Endothelial cell of umbilical vein (primary cell): ENCODE data around the gene EPS8L2. TPM values are rescaled to one million over a fixed set of nuclear protein-coding genes. Genes with fewer than 3 reads are reported as not detected.

ENCODE experiments used
- BruUV-seq: library from RNA; stranded (reverse); fragments of 400-500 nt; replicated peaks from 2 replicates; lab custom pipeline; 2021; lab: Mats Ljungman, UMichigan
- CTCF ChIA-PET: fragments of 300-600, 350-600 bp; sonication (Branson Sonifier 250); formaldehyde crosslinking; loops from one replicate; lab custom pipeline; 2021; ENCODE audit warnings: antibody characterized with exemption, inconsistent platforms; lab: Charles Lee
- POLR2A ChIA-PET: fragments of 300-600, 350-600 bp; sonication (Branson Sonifier 250); formaldehyde crosslinking; loops from one replicate; lab custom pipeline; 2021; ENCODE audit warnings: antibody characterized with exemption, inconsistent platforms; lab: Charles Lee
- DNase-seq: peaks from one replicate; pipeline ENCODE4 v3.0.0-alpha.2; 2011; ENCODE audit warnings: low read depth, low spot score
- FAIRE-seq: peaks from 2 replicates; lab custom pipeline; 2011; peaks lifted over from hg19 to GRCh38; lab: Jason Lieb, UNC
- H2AFZ ChIP-seq: 2 replicates; pipeline ENCODE4 v1.6.0; 2012; ENCODE audit warnings: low read depth, low read length, control low read depth, inconsistent platforms
- H3K27ac ChIP-seq: 2 replicates; pipeline ENCODE4 v1.5.1; 2011; ENCODE audit warnings: low read depth, mild to moderate bottlenecking, control low read depth, low read length, moderate library complexity; ENCODE audit not compliant: insufficient read depth
- H3K27me3 ChIP-seq, 2 experiments: 2 replicates each; pipeline versions ENCODE4 v1.6.0 to v1.6.1; 2011; ENCODE audit warnings: low read length in 2 of 2, mixed read lengths in 1 of 2; ENCODE audit not compliant: control insufficient read depth in 2 of 2, insufficient read depth in 2 of 2
- H3K36me3 ChIP-seq, 2 experiments: 2 replicates in 1 of 2; 3 replicates in 1 of 2; pipeline ENCODE4 v1.5.1; 2011; ENCODE audit warnings: low read length in 2 of 2, mild to moderate bottlenecking in 1 of 2, moderate library complexity in 1 of 2; ENCODE audit not compliant: control insufficient read depth in 2 of 2, insufficient read depth in 2 of 2; ENCODE audit errors: extremely low read depth in 1 of 2
- H3K4me1 ChIP-seq: 3 replicates; pipeline ENCODE4 v1.5.1; 2011; ENCODE audit warnings: mild to moderate bottlenecking, low read length; ENCODE audit not compliant: control insufficient read depth, insufficient read depth; ENCODE audit errors: extremely low read depth
- H3K4me2 ChIP-seq: 2 replicates; pipeline ENCODE4 v1.6.1; 2011; ENCODE audit warnings: low read length, control low read depth, mixed read lengths; ENCODE audit not compliant: insufficient read depth
- H3K4me3 ChIP-seq, 3 experiments: fragments of 200-600 bp in 1 of 3; sonication (generic), shearing (Covaris generic) in 1 of 3; replicated peaks in 1 of 3; 2 replicates each; pipeline ENCODE4 v1.5.1; 2011 to 2016; ENCODE audit warnings: control low read depth in 3 of 3, low read length in 3 of 3, mild to moderate bottlenecking in 2 of 3, inconsistent platforms in 1 of 3, low read depth in 1 of 3, moderate library complexity in 1 of 3; ENCODE audit not compliant: insufficient read depth in 1 of 3
- H3K79me2 ChIP-seq: 2 replicates; pipeline ENCODE4 v1.6.0; 2012; ENCODE audit warnings: low read length, inconsistent platforms; ENCODE audit not compliant: control insufficient read depth, insufficient read depth
- H3K9ac ChIP-seq: replicated peaks from 2 replicates; pipeline ENCODE3; 2011; ENCODE audit warnings: low read length, control low read depth; ENCODE audit not compliant: insufficient read depth; ENCODE audit errors: extremely low read depth
- H3K9me1 ChIP-seq: replicated peaks from 3 replicates; pipeline ENCODE4 v1.6.0; 2011; ENCODE audit warnings: mild to moderate bottlenecking, low read length; ENCODE audit not compliant: control insufficient read depth, insufficient read depth; ENCODE audit errors: extremely low read depth
- H3K9me3 ChIP-seq: replicated peaks from 2 replicates; pipeline ENCODE4 v1.5.1; 2012; ENCODE audit warnings: low read length, inconsistent platforms; ENCODE audit not compliant: control insufficient read depth, insufficient read depth
- H4K20me1 ChIP-seq: replicated peaks from 2 replicates; pipeline ENCODE3; 2011; ENCODE audit warnings: mild to moderate bottlenecking, low read length; ENCODE audit not compliant: control insufficient read depth, insufficient read depth; ENCODE audit errors: extremely low read depth
- CTCF ChIP-seq, 2 donors: IDR thresholded peaks; 1 replicate in 1 of 2; 2 replicates in 1 of 2; pipeline ENCODE4 v1.5.1; 2011; ENCODE audit warnings: low read length in 2 of 2, mild to moderate bottlenecking in 2 of 2, moderate library complexity in 2 of 2, control low read depth in 1 of 2, inconsistent platforms in 1 of 2, low read depth in 1 of 2; ENCODE audit not compliant: insufficient read depth in 1 of 2; ENCODE audit errors: extremely low read depth in 1 of 2
- EZH2 ChIP-seq: IDR thresholded peaks from 2 replicates; pipeline ENCODE4 v1.6.1; 2012; ENCODE audit warnings: borderline replicate concordance, low read depth, mild to moderate bottlenecking, moderate library complexity, low read length, inconsistent platforms; ENCODE audit not compliant: severe bottlenecking
- FOS ChIP-seq: IDR thresholded peaks from 2 replicates; pipeline ENCODE4 v1.6.1; 2011; ENCODE audit warnings: mild to moderate bottlenecking, low read length, moderate library complexity, borderline replicate concordance; ENCODE audit not compliant: insufficient read depth
- GATA2 ChIP-seq: IDR thresholded peaks from 2 replicates; pipeline ENCODE4 v1.7.0; 2011; ENCODE audit warnings: low read depth, mild to moderate bottlenecking, moderate library complexity, mixed read lengths, low read length; ENCODE audit not compliant: insufficient read length, insufficient read depth
- JUN ChIP-seq: IDR thresholded peaks from 2 replicates; pipeline ENCODE4 v1.6.1; 2011; ENCODE audit warnings: borderline replicate concordance, low read depth; ENCODE audit not compliant: insufficient read length, insufficient read depth
- MAX ChIP-seq: IDR thresholded peaks from 2 replicates; pipeline ENCODE4 v1.6.1; 2011; ENCODE audit not compliant: insufficient read depth, insufficient read length
- MYC ChIP-seq: IDR thresholded peaks from one replicate; pipeline ENCODE4 v1.6.1; 2011; ENCODE audit warnings: mild to moderate bottlenecking, low read depth, low read length
- POLR2A ChIP-seq: IDR thresholded peaks from 2 replicates; pipeline ENCODE4 v1.6.1; 2012; ENCODE audit warnings: low read depth, mild to moderate bottlenecking, control low read depth, low read length
- POLR2AphosphoS5 ChIP-seq: IDR thresholded peaks from 2 replicates; pipeline ENCODE4 v1.6.1; 2012; ENCODE audit warnings: low read depth, mild to moderate bottlenecking, control low read depth, low read length, moderate library complexity; ENCODE audit not compliant: insufficient read depth
- dilution Hi-C: fragments of 300-500 bp; cut with MboI; formaldehyde crosslinking; loops from one replicate; pipeline ENCODE4 v1.15.0; 2019; ENCODE audit warnings: low sequenced_read_pairs; ENCODE audit not compliant: extremely low pct_ligation_motif_present
- intact Hi-C: fragments of 100-400 bp; cut with micrococcal nuclease; formaldehyde crosslinking; loops from one replicate; pipeline ENCODE4 v1.10.0; 2022
- polyA plus RNA-seq, 4 experiments: library from polyadenylated mRNA; depleted of rRNA in 3 of 4; stranded (reverse) in 3 of 4; unstranded in 1 of 4; fragments of >200 nt; gene quantifications; 2 replicates each; pipeline versions ENCODE4 v1.2.1 to v1.2.3, GENCODE V29; 2011 to 2012; ENCODE audit warnings: missing spikeins in 1 of 4
- total RNA-seq: library from RNA; stranded (reverse); gene quantifications from 2 replicates; pipeline ENCODE4 v1.2.3, GENCODE V29; 2021

The EPS8L2 gene
- total and polyA plus RNA-seq, 2 donors (not counting 3 experiments of a cell fraction or from before 2014, with no cell fraction given): 5.2 to 12.5 TPM

GRCh38 chr11:719214-720016, 13.4 kb downstream of the EPS8L2 start:
- CTCF ChIA-PET: interaction anchor here (1.2 to 2.0 kb wide), 4 partner anchors 12 to 165 kb away, joined by 4 to 8 read pairs (median 6); partner anchors contain the start of genes DEAF1 and TMEM80
- intact Hi-C loops: no loop called here
- Histone ChIP-seq H3K9ac (no peak overlapping the region), H3K27ac (no peak overlapping the region), H3K9me1 (no peaks in the 10 kb centered on the region), H3K4me3 (no peak overlapping the region), H3K79me2 (no peaks in the 10 kb centered on the region), H3K27me3 (peaks cover 12 to 15% of the 10 kb centered on the region in 2 experiments), H3K4me1 (peaks cover 3% of the 10 kb centered on the region), H3K36me3 (no peaks in the 10 kb centered on the region), H3K9me3 (no peaks in the 10 kb centered on the region), H2AFZ (no peak overlapping the region), H4K20me1 (no peaks in the 10 kb centered on the region), H3K4me2 (no peak overlapping the region)
- TF ChIP-seq CTCF (IDR thresholded peaks at IDR 0.05; ENCODE audit: extremely low read depth in 1 of 2, insufficient read depth in 1 of 2, low read depth in 1 of 2, low read length in 2 of 2) (no peak), EZH2 (no peak), FOS (no peak), MAX (no peak), GATA2 (no peak), JUN (no peak), MYC (no peak), POLR2A (no peak), POLR2AphosphoS5 (no peak)
- no peak for FAIRE-seq
- POLR2A ChIA-PET: no interaction called here
- no TSS peak for BruUV-seq
- no peak for DNase-seq
- dilution Hi-C loops: no loop called here
